GM12878 (cell line): Measurements from ENCODE around the gene TAF11L4. TPM values are rescaled to one million over a fixed set of nuclear protein-coding genes. Genes with fewer than 3 reads are reported as not detected.

Experiments used
- ATAC-seq: fragments of 200-7000 bp; cut with Tn5 transposase; 3 replicates; pipeline ENCODE4 v1.9.1; 2020; ENCODE audit warnings: mild to moderate bottlenecking, moderate library complexity
- BruUV-seq: library from RNA; stranded (reverse); fragments of 400-500 nt; replicated peaks from 2 replicates; lab custom pipeline; 2021; lab: Mats Ljungman, UMichigan
- CTCF ChIA-PET: fragments of 300-600 bp; sonication (Branson Sonifier 250); formaldehyde crosslinking; extraction: SDS; loops from one replicate; lab custom pipeline; 2021; ENCODE audit warnings: inconsistent platforms; lab: Yijun Ruan, JAX
- POLR2A ChIA-PET: fragments of 350-600 bp; formaldehyde crosslinking; extraction: SDS; loops from one replicate; lab custom pipeline; 2021; ENCODE audit warnings: inconsistent platforms; lab: Charles Lee
- RAD21 ChIA-PET: fragments of 300-600 bp; sonication (Branson Sonifier 250); formaldehyde crosslinking; loops from one replicate; lab custom pipeline; 2023; ENCODE audit warnings: antibody characterized with exemption; ENCODE audit not compliant: unreplicated experiment; lab: Charles Lee
- SMC1A ChIA-PET: fragments of 300-600 bp; sonication (Branson Sonifier 250); formaldehyde crosslinking; loops from one replicate; lab custom pipeline; 2023; ENCODE audit not compliant: unreplicated experiment, uncharacterized antibody; lab: Charles Lee
- DNase-seq: peaks from one replicate; pipeline ENCODE4 v3.0.0-alpha.2; 2011; ENCODE audit warnings: low read depth, low spot score
- FAIRE-seq: peaks from 3 replicates; lab custom pipeline; 2011; peaks lifted over from hg19 to GRCh38; lab: Jason Lieb, UNC
- H2AFZ ChIP-seq: 2 replicates; pipeline ENCODE4 v1.6.0; 2011; ENCODE audit warnings: low read depth, low read length, control low read depth; ENCODE audit not compliant: control insufficient read depth
- H3K27ac ChIP-seq: 2 replicates; pipeline ENCODE4 v1.5.1; 2011; ENCODE audit warnings: control low read depth; ENCODE audit not compliant: control insufficient read depth, insufficient read depth
- H3K27me3 ChIP-seq, 2 experiments: replicated peaks in 1 of 2; 2 replicates each; pipeline versions ENCODE4 v1.6.0 to v1.6.1; 2011; ENCODE audit warnings: low read length in 1 of 2; ENCODE audit not compliant: control insufficient read depth in 2 of 2, insufficient read depth in 2 of 2
- H3K36me3 ChIP-seq, 2 experiments: 2 replicates each; pipeline ENCODE4 v1.5.1; 2011; ENCODE audit warnings: low read length in 1 of 2; ENCODE audit not compliant: control insufficient read depth in 2 of 2, insufficient read depth in 2 of 2
- H3K4me1 ChIP-seq: 2 replicates; pipeline ENCODE4 v1.6.1; 2011; ENCODE audit warnings: mild to moderate bottlenecking, low read length, moderate library complexity, mixed read lengths; ENCODE audit not compliant: control insufficient read depth, insufficient read depth
- H3K4me2 ChIP-seq: 2 replicates; pipeline ENCODE4 v1.6.0; 2011; ENCODE audit warnings: control low read depth; ENCODE audit not compliant: control insufficient read depth, insufficient read depth
- H3K4me3 ChIP-seq: fragments of 200-600 bp; sonication (generic); 2 replicates; pipeline ENCODE4 v1.5.1; 2016
- H3K79me2 ChIP-seq: 2 replicates; pipeline ENCODE4 v1.6.0; 2011; ENCODE audit warnings: low read length; ENCODE audit not compliant: control insufficient read depth, insufficient read depth
- H3K9ac ChIP-seq: 2 replicates; pipeline ENCODE4 v1.8.0; 2011; ENCODE audit warnings: low read length, control low read depth, mixed read lengths; ENCODE audit not compliant: control insufficient read depth, insufficient read depth
- H3K9me3 ChIP-seq: replicated peaks from 3 replicates; pipeline ENCODE4 v1.5.1; 2011; ENCODE audit warnings: mild to moderate bottlenecking, low read length; ENCODE audit not compliant: control insufficient read depth, insufficient read depth
- H4K20me1 ChIP-seq: 2 replicates; pipeline ENCODE4 v1.6.0; 2011; ENCODE audit not compliant: control insufficient read depth, insufficient read depth
- FOS ChIP-seq: IDR thresholded peaks from 3 replicates; pipeline ENCODE4 v1.6.1; 2011; ENCODE audit warnings: borderline replicate concordance; ENCODE audit not compliant: insufficient read length; ENCODE audit errors: extremely low read depth
- FOXM1 ChIP-seq: IDR thresholded peaks from 2 replicates; pipeline ENCODE4 v1.6.1; 2012; ENCODE audit warnings: low read depth, mild to moderate bottlenecking, inconsistent platforms, low read length, moderate library complexity
- HDGF ChIP-seq: fragments of 450-650 bp; IDR thresholded peaks from 2 replicates; pipeline ENCODE4 v1.6.1; 2016; ENCODE audit warnings: antibody characterized with exemption
- JUNB ChIP-seq: IDR thresholded peaks from 2 replicates; pipeline ENCODE4 v1.6.1; 2016; ENCODE audit warnings: antibody characterized with exemption, mild to moderate bottlenecking
- MEF2A ChIP-seq: IDR thresholded peaks from 2 replicates; pipeline ENCODE4 v1.6.1; 2011; ENCODE audit warnings: low read depth, mild to moderate bottlenecking, low read length, moderate library complexity; ENCODE audit not compliant: insufficient read depth
- MTA3 ChIP-seq: IDR thresholded peaks from 2 replicates; pipeline ENCODE4 v1.6.1; 2012; ENCODE audit warnings: low read length, inconsistent platforms, borderline replicate concordance
- NFYA ChIP-seq: IDR thresholded peaks from 2 replicates; pipeline ENCODE4 v1.6.1; 2011; ENCODE audit warnings: low read depth, mild to moderate bottlenecking, low read length, improper control_type of control experiment, borderline replicate concordance
- RAD51 ChIP-seq: fragments of 450-650 bp; IDR thresholded peaks from 2 replicates; pipeline ENCODE4 v1.6.1; 2016; ENCODE audit warnings: moderate library complexity, mild to moderate bottlenecking, inconsistent platforms
- RELA ChIP-seq: fragments of 450-650 bp; IDR thresholded peaks from 2 replicates; pipeline ENCODE4 v1.8.0; 2014; ENCODE audit warnings: borderline replicate concordance; ENCODE audit not compliant: partially characterized antibody
- SIX5 ChIP-seq: IDR thresholded peaks from 2 replicates; pipeline ENCODE4 v1.6.1; 2011; ENCODE audit warnings: mild to moderate bottlenecking, low read depth, low read length, moderate library complexity; ENCODE audit not compliant: severe bottlenecking
- SMARCA5 ChIP-seq: fragments of 450-650 bp; IDR thresholded peaks from 2 replicates; pipeline ENCODE4 v1.6.1; 2017; ENCODE audit warnings: mild to moderate bottlenecking
- SP1 ChIP-seq: IDR thresholded peaks from one replicate; pipeline ENCODE4 v1.6.1; 2011; ENCODE audit warnings: low read depth, low read length
- STAT3 ChIP-seq: IDR thresholded peaks from 2 replicates; pipeline ENCODE4 v1.6.1; 2011; ENCODE audit warnings: low read depth, low read length, improper control_type of control experiment
- SUZ12 ChIP-seq: fragments of 200-600 bp; sonication (generic); IDR thresholded peaks from one replicate; pipeline ENCODE4 v1.6.1; 2018; ENCODE audit warnings: antibody characterized with exemption, mild to moderate bottlenecking; ENCODE audit not compliant: unreplicated experiment
- TBL1XR1 ChIP-seq: IDR thresholded peaks from 2 replicates; pipeline ENCODE4 v1.6.1; 2012; ENCODE audit warnings: low read depth, low read length, improper control_type of control experiment
- WGBS: methylation state at CpG from one replicate; pipeline ENCODE4 v1.1.6; 2016; ENCODE audit warnings: low lambda C conversion rate; ENCODE audit not compliant: insufficient replicate concordance, insufficient coverage; ENCODE audit errors: missing lambda C conversion rate; 5-methylcytosine and 5-hydroxymethylcytosine counted together
- in situ Hi-C: fragments of 300-500 bp; cut with MboI; formaldehyde crosslinking; loops from 9 replicates; pipeline ENCODE4 v1.14.3; 2018; ENCODE audit warnings: mixed read lengths
- intact Hi-C: fragments of 100-400 bp; cut with micrococcal nuclease; formaldehyde crosslinking; loops from one replicate; pipeline ENCODE4 v1.14.2; 2022; ENCODE audit not compliant: unreplicated experiment
- polyA plus RNA-seq, 11 experiments: library from polyadenylated mRNA; depleted of rRNA in 4 of 11; unstranded in 6 of 11; stranded (reverse) in 5 of 11; fragments of >200 nt; fragmentation: Nextera tagmentation in 4 of 11; fragmentation: Illumina TruSeq in 1 of 11; extraction: Ambion mirVana in 4 of 11; extraction: Trizol in 1 of 11; gene quantifications; 1 replicate in 1 of 11; 2 replicates in 10 of 11; pipeline versions ENCODE4 v1.2.1 to v1.2.3, GENCODE V29; 2011 to 2016; ENCODE audit warnings: inconsistent platforms in 2 of 11, missing spikeins in 2 of 11, low read depth in 1 of 11
- total RNA-seq, 4 experiments: library from RNA; depleted of rRNA in 3 of 4; stranded (reverse); fragments of >200 nt in 3 of 4; fragmentation: Illumina TruSeq in 1 of 4; extraction: Trizol in 1 of 4; gene quantifications; 2 replicates each; pipeline versions ENCODE4 v1.2.1 to v1.2.3, GENCODE V29; 2013 to 2021
- TF ChIP-seq, protein P1 (sequence below): IDR thresholded peaks from 2 replicates; pipeline ENCODE4 v1.6.1; 2011; ENCODE audit warnings: borderline replicate concordance, low read depth, mild to moderate bottlenecking, moderate library complexity, low read length; ENCODE audit not compliant: insufficient read depth, poor library complexity, severe bottlenecking
- TF ChIP-seq, protein P2 (sequence below): fragments of 450-650 bp; IDR thresholded peaks from 2 replicates; pipeline ENCODE4 v1.6.1; 2018; ENCODE audit warnings: borderline replicate concordance, mild to moderate bottlenecking; ENCODE audit not compliant: partially characterized antibody

TAF11L4 gene
- total and polyA plus RNA-seq, 10 of the 15 experiments (the other 5 are each of a cell fraction or from before 2014, with no cell fraction given): not detected

GRCh38 chr5:17492770-17493169 is 28.8 kb upstream of the TAF11L4 start (continued):
- TF ChIP-seq MTA3 (no peak), JUNB (no peak), RELA (no peak), FOS (no peak), SIX5 (no peak), TBL1XR1 (no peak), MEF2A (no peak)
- TF ChIP-seq, all 136 proteins: peak for 0

DNA sequence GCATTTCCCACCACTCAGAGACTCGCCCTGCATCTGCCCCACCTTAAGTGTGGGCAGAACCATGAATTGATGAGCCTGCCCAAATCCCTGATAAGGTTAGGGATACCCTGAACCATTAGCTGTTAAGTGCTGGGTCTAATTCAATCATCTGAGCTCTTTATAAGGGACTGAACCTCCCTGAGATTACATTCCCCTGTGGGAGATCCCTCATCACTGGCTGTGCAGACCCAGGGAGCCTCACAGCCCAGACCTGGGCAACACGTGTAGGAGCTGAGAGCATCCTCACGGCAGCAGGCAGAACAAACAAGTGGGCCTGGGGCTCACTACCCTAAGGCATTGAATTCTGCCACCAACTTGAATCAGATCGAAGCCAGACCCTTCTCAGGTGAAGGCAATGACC is 24.2 kb upstream of the TAF11L4 start:
- TF ChIP-seq, protein P1, sequence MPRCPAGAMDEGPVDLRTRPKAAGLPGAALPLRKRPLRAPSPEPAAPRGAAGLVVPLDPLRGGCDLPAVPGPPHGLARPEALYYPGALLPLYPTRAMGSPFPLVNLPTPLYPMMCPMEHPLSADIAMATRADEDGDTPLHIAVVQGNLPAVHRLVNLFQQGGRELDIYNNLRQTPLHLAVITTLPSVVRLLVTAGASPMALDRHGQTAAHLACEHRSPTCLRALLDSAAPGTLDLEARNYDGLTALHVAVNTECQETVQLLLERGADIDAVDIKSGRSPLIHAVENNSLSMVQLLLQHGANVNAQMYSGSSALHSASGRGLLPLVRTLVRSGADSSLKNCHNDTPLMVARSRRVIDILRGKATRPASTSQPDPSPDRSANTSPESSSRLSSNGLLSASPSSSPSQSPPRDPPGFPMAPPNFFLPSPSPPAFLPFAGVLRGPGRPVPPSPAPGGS: no peak
- TF ChIP-seq SUZ12 (no peak), FOXM1 (no peak), SP1 (no peak), NFYA (no peak), HDGF (no peak), RAD51 (no peak), SMARCA5 (no peak), STAT3 (no peak)
- TF ChIP-seq, protein P2, sequence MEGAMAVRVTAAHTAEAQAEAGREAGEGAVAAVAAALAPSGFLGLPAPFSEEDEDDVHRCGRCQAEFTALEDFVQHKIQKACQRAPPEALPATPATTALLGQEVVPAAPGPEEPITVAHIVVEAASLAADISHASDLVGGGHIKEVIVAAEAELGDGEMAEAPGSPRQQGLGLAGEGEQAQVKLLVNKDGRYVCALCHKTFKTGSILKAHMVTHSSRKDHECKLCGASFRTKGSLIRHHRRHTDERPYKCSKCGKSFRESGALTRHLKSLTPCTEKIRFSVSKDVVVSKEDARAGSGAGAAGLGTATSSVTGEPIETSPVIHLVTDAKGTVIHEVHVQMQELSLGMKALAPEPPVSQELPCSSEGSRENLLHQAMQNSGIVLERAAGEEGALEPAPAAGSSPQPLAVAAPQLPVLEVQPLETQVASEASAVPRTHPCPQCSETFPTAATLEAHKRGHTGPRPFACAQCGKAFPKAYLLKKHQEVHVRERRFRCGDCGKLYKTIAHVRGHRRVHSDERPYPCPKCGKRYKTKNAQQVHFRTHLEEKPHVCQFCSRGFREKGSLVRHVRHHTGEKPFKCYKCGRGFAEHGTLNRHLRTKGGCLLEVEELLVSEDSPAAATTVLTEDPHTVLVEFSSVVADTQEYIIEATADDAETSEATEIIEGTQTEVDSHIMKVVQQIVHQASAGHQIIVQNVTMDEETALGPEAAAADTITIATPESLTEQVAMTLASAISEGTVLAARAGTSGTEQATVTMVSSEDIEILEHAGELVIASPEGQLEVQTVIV: no peak
- Histone ChIP-seq H3K79me2 (no peaks in the 10 kb centered on the region), H3K9me3 (no peaks in the 10 kb centered on the region), H3K4me1 (no peaks in the 10 kb centered on the region), H3K27me3 (no peaks in the 10 kb centered on the region), H3K4me3 (no peak overlapping the region), H3K9ac (no peak overlapping the region), H3K36me3 (no peaks in the 10 kb centered on the region), H3K27ac (no peak overlapping the region), H2AFZ (no peak overlapping the region), H4K20me1 (no peaks in the 10 kb centered on the region), H3K4me2 (no peak overlapping the region)
- RAD21 ChIA-PET: interaction anchor here (2.0 kb wide), 1 partner anchor 282 kb away, joined by 5 read pairs; no protein-coding TSS in a partner anchor
- SMC1A ChIA-PET: no interaction called here
- POLR2A ChIA-PET: no interaction called here
- DNase-seq (no peak), ATAC-seq (no peak), FAIRE-seq (no peak)
- WGBS: 23% methylated on average over 4 of the region's 4 CpGs
- intact Hi-C loops: no loop called here
- in situ Hi-C loops: no loop called here
- CTCF ChIA-PET: no interaction called here
- no TSS peak for BruUV-seq
